HG03045 (cell line): ENCODE results near the gene DNAH9.

Source experiments
- ATAC-seq: cut with Tn5 transposase; IDR thresholded peaks from one replicate; pipeline ENCODE4 v1.9.1; 2021; ENCODE audit warnings: mild to moderate bottlenecking, moderate library complexity; ENCODE audit not compliant: unreplicated experiment

Gene DNAH9

DNA sequence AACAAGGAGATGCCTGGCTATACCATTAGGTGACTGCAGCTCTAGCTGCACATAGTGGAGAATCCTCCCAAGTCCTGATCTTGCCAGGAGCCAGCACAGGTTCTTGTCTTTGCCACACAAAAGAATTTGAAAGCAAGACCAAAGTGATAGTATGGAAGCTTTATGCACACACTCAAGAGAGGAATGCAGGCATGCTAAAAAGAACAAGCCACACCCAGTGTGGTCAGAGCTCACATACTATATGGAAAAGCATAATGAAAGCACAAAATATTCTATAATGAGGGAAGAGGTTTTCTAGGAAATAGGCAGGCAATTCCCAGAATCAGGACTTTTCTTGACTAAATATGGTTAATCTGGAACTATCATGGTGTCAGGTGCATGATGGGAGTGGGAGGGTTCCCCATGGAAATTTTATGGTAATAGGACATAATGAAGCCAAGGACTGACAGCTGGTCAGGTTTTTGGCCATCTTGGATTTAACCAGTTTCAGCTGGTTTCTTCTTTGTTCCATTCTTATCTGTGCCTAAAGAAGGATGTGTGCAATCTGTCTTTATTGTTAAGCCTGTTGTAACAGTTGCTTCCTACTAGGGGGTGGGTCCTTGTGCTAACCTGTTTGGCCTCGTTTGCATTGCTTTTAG lies 227.4 kb downstream of the DNAH9 start:
- ATAC-seq: no peak

DNA sequence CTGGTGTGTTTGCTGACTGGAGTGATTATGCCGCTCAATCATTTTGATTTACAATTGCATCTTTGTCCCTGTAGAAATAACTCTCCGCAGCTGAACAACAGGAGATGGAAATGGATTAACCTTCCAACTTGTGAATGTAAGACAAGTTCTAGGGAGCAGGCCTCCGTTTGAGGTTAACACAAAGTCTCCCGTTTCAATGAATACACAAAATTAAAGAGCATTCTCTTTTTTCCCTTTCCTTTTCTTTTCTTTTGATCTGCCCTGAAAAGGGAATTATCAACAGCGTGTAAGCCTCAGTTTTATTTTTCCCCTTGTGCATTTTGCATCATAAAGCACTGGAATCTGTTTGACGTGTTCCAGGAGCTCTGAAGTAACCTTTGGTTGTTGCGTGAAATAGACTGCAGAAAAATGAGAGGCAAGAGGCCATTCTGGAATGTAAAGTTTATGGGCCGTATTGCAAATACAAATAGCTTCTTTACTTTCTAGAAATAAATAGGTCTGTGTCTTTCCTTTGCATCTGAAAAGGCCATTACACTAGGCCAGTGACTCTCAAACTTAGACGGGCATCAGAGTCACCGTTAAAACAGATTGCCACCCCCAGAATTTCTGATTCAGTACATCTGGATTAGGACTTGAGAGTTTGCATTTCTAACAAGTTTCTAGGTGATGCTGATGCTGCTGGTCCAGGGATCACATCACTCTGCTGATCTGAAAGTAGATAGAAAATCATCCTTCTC lies 234.3 kb downstream of the DNAH9 start:
- ATAC-seq: no peak

DNA sequence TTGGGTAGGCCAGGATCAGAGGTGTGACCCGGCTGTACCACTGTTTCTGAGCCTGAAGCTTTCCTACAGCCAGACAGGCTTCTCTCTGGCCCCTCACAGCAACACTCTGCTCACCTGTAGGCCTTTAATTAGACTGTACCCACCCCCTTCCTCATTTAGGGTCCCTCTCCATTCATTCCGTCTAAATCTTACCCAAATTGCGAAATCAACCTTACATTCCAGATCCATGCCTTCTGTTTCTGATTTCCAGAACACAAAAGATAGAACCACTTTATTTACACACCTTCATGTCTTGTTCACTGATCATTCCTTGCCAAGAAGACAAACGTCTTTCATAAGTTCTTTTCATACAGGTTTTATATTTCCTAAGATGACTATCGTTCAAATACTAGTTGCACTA lies 238.2 kb downstream of the DNAH9 start:
- no peak for ATAC-seq

DNA sequence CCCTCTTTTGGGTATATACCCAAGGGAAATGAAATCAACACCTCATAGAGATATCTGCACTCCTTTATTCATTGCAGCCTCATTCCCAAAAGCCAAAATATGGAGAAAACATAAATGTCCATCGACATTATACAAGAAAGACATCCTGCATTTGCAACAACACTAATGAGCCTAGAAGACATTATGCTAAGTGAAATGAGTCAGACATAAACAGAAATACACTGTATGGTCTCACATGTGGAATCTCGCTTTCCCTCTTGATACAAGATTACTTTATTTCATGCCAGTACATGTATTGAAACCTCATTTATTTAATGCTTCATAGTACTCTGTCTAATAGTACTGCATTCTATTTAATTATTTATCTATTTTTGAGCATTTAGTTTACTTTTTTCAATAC lies 241.8 kb downstream of the DNAH9 start:
- no peak for ATAC-seq

DNA sequence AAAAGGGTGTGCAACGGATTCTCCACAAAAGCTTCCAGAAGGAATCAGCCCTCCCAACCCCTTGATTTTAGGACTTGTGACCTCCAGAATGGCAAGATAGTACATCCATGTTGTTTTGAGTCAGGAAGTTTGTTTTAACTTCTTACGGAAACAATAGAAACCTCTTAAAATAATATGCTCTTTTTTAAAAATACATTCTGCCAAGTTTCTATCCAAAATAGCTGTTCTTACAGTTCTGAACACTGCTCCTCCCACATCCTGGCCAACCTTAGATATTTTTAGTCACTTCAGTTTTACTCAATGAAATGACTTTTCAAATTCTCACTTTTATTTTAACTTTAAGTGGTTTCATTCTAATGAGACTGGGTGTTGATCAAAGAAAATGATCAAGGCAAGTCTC lies 242.6 kb downstream of the DNAH9 start:
- ATAC-seq: no peak

DNA sequence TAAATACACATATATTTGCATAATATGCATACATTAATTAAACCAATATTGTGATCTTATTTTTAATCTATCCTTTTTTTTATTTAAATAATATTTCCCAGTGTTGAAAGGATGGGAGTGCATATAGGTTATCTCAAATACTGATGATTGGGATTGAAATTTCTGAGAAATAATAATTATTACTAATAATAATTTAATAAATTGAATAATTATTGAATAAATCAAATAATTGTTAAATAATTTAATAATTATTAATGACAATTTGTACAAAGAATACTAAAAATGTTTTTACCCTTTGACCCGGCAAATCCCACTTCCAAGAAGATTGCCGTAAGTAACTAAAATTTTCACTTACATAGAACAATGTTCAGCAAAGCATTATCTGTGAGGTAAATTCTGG lies 250.1 kb downstream of the DNAH9 start:
- ATAC-seq: no peak

DNA sequence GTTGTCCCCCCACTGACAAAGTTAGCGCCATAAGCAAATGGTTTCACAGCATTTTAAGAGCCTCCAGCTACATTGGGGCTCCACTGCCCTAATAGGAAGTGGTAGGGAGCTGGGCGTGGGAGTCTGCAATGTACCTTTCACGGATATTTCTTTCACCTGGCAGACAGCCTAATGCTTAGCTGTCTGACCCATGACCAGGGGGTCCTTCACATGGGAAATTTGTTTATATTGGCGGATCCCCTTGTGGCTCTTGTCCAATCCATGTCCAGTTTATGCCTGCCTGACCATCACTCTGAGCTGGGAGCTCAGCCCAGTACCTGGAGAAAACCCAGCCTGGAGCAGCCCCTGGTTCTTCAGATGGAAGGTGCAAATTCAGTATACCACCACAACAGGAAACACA lies 254.0 kb downstream of the DNAH9 start:
- ATAC-seq: no peak

DNA sequence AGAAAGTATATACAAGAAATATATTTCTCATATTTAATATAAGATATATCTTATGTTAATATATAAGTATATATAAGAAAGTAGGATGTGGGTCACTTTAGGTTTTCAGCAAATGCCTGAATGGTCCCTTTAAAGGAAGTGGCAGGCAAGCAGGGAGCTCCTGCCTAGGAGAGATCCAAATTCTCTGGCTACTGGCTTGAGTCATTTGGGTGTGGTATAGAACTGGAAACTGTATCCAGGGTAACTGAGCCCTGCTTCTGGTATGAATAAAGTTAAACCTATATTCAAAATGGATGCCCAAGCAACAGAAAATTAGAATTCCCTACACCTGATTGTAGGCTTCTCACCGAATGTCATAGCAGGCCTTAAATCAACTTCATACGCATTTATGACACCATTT lies 254.6 kb downstream of the DNAH9 start:
- no peak for ATAC-seq

DNA sequence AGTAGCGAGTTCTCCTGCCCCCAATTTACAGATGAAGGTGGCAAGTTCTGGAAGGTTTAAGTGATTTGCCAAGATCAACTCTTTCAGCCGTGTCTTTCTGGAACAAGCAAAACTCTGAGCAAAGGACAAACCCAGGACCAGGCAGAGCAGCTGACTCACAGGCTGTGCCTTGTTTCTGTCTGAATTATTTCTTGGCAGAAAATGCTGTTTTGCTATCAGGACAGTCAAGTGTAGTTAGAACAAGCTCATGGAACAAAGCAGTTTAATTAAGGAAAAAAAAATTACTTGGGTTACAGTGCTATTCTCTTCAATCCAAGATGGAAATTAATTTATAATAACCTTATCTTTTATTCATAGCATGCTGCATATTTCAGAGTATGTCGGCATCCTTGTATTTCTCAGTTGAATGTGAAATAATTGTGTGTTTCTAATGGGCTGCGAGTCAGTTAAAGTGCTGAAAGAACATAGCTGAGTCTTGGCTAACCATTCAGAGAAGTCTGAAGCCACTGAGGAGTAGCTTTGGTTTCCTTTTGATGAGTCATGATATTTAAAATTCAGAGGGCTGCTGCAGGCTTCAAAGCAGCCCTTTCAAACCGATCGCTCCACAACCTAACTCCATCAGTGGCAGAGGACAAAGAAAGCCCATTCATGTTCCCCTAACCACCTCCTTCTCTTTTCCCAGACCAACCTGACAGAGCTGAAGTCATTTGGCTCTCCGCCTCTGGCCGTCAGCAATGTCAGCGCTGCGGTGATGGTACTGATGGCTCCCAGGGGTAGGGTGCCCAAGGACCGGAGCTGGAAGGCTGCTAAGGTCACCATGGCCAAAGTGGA lies 255.3 kb downstream of the DNAH9 start:
- no peak for ATAC-seq

DNA sequence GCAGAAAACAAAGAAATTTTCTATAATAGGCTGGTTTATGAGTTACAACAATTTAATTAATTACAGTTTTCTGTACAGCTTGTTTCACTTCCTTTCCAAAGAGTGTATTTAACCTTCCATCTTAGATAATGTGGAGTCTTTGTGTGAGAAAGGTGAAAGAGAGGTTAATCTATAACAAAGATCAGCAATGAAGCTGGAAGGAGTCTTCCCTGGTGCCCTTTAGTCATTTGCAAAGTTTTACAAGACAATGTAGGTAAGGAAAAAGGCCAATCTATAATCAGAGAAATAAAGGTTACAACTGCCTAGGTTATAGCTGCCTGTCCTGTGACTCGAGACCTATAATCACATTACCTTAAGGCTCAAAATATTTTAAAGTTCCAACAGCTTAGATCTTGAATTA lies 257.0 kb downstream of the DNAH9 start:
- no peak for ATAC-seq

DNA sequence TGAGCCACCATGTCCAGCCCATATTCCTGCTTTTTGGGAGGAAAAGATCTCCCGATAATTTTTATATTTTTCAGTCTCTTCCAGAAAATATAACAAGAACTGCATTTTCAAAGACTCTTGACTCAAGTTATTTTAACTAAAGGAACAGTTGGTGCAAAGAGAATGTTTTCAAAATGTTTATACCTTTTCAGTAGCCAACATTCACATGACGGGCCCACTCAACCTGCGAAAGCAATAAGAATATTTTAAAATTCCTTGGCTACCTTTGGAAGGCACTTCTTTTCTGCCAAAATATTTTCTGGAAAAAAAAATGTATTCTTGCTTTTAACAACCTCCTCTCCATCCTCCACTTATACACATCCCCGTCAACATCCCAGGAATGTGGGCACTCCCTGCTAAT lies 258.7 kb downstream of the DNAH9 start:
- ATAC-seq: no peak

DNA sequence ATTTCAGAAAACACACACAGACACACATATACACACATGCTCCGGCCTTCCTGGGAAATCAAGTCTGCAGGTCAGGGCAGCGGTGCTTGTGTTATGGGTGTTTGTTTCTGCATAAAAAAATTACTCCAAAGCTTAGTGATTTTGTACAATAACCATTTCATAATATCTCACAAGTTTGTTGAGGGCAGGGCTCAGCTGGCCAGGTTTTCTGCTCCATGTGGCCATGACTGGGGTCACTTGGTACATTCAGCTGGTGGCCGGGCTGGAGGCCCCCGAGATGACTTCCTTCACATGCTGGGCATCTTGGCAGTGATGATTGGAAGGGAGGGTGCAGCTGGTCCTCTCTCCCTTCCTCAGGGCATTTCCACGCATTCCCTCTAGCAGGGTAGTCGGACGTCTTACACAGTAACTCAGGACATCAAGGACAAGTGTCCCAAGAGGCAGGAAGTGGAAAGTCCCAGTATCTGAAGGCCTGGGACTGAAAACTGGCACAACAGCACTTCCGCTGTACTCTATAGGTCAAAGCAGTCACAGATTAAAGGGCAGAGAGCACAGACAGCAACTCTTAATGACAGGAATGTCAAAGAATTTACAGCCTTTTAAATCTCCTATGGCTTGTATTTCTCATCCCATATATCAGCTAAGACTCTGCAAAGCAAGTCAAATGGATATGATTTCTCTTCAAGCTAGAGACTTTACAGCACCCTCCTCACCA lies 271.6 kb downstream of the DNAH9 start:
- no peak for ATAC-seq

DNA sequence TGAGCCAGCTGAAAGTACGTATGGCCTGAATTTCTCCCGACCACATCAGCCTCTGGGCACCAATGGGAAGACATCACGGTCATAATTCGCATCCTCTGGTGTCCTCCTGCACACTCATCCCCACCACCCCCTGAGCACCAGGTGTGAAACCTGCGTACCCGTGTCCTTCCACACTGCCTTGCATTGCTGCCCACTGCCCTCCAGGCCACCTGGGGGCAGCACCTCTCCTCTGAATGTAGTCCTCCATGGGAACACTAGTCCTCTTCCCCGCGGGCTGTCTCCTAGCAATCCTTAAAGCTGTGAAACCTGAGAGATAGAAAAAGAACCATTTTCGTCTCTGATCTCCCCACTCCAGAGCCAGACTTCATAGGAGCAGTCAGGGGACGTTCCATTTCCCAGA lies 273.5 kb downstream of the DNAH9 start:
- no peak for ATAC-seq

DNA sequence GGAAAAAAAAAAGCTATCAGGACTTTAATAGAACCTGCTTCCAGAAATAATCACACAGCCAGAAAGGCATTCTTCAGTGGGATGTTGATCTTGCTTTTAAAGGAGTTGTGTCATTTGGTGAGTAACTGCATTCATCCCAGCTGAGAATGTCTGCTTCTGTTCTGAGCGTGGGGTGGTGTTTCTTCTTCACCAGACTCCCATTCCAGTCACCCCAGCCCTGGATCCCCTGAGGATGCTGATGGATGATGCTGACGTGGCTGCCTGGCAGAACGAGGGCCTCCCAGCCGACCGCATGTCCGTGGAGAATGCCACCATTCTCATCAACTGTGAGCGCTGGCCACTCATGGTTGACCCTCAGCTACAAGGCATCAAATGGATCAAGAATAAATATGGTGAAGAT lies 276.5 kb downstream of the DNAH9 start:
- ATAC-seq: no peak

DNA sequence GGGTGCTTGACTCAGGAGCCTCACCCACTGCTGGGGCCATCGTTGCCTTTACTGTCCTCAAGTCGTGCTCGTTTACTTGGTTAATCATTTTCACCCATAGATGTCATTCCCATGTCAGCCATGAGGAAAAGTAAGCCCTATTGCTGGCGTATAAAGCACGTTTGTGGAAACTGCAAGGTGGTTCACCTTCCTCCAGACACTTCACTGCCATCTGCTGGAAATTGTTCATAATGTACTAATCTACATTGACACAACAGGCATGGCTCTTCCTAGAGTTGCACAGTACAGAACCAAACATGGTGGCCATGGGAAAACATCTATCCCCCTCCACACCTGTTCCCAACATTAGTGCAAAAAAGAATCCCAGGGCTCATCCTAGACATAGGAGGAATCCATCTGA lies 282.4 kb downstream of the DNAH9 start:
- no peak for ATAC-seq

DNA sequence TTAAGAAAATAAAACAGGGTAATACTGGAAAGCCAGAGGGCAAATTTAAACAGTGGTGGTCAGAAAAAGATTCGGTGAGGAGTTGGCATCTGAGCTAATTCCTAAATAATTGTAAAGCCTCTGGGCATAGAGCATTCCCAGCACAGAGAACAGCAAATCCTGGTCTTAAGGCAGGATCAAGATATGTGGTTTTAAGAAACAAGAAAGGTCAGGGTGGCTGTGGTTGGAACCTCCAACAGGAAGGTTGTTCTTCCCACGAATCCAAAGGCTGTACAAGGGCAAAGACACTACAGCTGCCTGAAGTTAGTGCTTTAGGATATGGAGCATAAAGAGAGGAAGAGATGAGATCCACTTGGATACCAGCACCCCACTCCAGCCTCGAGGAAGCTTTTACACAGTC lies 284.4 kb downstream of the DNAH9 start:
- ATAC-seq: no peak

DNA sequence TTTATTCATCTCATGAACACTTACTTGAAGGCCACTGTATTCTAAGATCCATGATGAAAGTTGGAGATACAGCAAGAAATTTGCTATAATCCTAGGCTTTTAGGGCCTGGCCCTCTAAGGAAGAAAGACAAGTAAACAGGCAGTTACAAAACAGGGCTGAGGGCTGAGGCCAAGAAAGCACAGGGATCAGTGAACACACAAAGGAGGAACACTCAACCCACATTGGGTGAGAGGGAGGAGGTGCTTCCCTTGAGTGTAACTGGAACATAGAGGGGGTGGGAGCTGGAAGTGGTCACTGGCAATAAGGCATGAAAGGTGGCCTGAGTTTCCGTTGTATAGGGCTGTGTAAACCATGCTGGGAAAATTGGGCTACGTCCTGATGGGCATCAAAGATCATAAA lies 286.8 kb downstream of the DNAH9 start:
- ATAC-seq: no peak

DNA sequence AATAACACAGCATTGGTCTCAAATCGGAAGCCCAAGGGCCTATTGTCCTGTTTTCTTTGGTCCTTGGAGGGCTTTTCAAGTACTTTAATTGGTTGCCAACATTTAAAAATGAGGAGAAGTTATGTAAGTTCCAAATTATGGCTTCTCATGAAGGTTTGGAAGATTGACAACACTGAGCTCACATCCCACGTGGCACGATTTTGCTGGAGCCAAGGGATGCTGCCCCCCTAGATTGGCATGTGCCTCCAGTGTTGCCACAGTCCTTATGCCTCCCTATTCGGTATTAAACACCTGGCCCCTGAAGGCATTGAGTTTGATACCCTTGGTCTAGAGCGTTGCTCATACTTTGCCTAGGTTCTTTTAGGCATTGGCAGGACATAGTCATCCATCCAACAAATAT lies 291.0 kb downstream of the DNAH9 start:
- no peak for ATAC-seq

DNA sequence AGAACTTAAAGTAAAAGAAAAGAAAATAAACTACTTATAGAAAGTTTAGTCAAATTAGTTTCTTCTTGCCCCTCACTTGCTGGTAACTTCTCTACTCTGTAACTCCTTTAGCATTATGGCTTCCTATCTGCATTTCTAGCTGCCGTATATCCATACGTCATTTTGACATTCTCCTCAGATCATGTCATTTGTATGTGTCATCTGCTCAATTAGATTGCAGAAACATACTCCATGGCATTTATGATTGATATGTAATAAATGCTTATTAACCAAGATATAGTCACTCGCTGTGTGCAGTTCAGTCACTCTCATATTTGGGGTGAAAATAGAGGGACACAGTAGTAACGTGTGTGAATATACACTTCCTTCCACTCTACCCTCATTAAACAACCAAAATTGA lies 295.6 kb downstream of the DNAH9 start:
- no peak for ATAC-seq

DNA sequence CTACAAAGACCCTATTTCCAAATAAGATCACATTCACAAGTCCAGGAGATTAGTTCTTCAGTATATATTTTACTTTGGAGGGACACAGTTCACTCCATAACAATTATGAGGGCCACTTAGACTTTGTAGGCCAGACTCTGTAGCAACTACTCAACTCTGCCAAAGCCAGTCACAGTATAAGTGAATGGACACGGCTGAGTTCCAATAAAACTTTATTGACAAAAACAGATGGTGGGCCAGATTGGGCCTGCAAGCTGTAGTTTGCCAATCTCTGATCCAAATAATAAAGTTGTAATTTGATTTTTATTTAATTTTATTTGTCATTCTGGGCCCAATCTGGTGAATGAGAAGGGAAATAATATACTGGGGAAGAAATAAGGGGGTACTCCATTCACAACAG lies 297.9 kb downstream of the DNAH9 start:
- ATAC-seq: no peak

DNA sequence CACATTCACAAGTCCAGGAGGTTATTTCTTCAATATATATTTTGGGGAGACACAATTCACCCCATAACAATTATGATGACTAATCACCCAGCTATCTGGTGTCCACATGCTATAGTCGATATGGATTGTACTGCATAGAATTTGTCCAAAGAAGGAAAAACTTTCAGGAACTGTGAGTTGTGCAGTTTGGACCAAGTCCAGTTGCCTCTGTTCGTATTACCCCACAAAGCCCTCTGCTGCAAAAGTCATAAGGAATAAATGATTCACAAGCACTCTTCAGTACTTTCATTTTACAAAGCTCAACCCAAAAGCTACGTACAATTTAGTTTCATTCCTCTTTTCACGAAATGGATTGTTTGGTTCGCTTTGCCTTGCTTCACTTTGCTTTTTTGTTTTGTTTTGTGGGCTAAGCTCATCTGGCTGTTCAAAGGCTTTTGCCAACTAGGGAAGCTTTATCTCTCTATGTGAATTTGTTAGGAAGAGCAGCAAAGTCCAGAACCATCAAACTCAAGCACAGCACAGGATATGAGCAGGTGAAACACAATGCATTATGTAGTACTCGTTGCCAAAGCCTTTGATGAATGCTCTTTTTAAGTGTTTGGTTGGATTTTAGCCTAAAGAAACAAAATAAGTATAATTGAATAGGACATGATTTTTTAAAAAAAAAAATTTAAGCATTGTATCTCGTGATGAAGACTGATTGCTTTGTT lies 300.4 kb downstream of the DNAH9 start:
- ATAC-seq: no peak
